GM20000 (cell line): ENCODE data around the gene MGA.

Experiments
- DNase-seq: peaks from one replicate; pipeline ENCODE4 v3.0.0; 2012; ENCODE audit warnings: low spot score
- CTCF ChIP-seq: IDR thresholded peaks from 2 replicates; pipeline ENCODE4 v1.5.1; 2012; ENCODE audit warnings: mild to moderate bottlenecking, control low read depth; ENCODE audit errors: extremely low read depth, missing control alignments

MGA gene

GRCh38 chr15:41648097-41648496 is 12.1 kb upstream of the MGA start:
- TF ChIP-seq CTCF: no peak
- DNase-seq: no peak

GRCh38 chr15:41648770-41649169 is 11.4 kb upstream of the MGA start:
- TF ChIP-seq CTCF: no peak
- no peak for DNase-seq

GRCh38 chr15:41650806-41651205 is 9.4 kb upstream of the MGA start:
- TF ChIP-seq CTCF: no peak
- DNase-seq: no peak

GRCh38 chr15:41651373-41651772 is 8.8 kb upstream of the MGA start:
- no peak for DNase-seq
- no peak for TF ChIP-seq CTCF

- no peak for TF ChIP-seq CTCF
- DNase-seq: no peak
Observed at GRCh38 chr15:41653760-41654159, 6.4 kb upstream of the MGA start.

GRCh38 chr15:41655716-41656115 is 4.5 kb upstream of the MGA start:
- TF ChIP-seq CTCF: no peak

GRCh38 chr15:41656188-41656587 is 4.0 kb upstream of the MGA start:
- DNase-seq: no peak

More at GRCh38 chr15:41655716-41656115, 4.5 kb upstream of the MGA start:
- DNase-seq: no peak

More at GRCh38 chr15:41656188-41656587, 4.0 kb upstream of the MGA start:
- no peak for TF ChIP-seq CTCF
